Vagina (tissue), 2 donors: ENCODE data around the gene DPYSL3.

Source experiments
- CTCF ChIP-seq, 3 experiments: fragments of 450-650 bp in 2 of 3; fragments of 200-600 bp in 1 of 3; sonication (generic) in 1 of 3; IDR thresholded peaks; one replicate each; pipeline ENCODE4 v1.5.1; 2017 to 2019; ENCODE audit warnings: antibody characterized with exemption in 3 of 3, mild to moderate bottlenecking in 2 of 3, moderate library complexity in 2 of 3
- POLR2A ChIP-seq, 2 donors: fragments of 450-650 bp; IDR thresholded peaks; one replicate each; pipeline ENCODE4 v1.6.1; 2017; ENCODE audit warnings: antibody characterized with exemption in 2 of 2, mild to moderate bottlenecking in 2 of 2, moderate library complexity in 2 of 2
- POLR2AphosphoS5 ChIP-seq, 2 donors: sonication (generic); formaldehyde crosslinking; IDR thresholded peaks; one replicate each; pipeline ENCODE4 v1.9.0; 2017; ENCODE audit warnings: antibody characterized with exemption in 2 of 2, mild to moderate bottlenecking in 2 of 2, low read depth in 1 of 2; ENCODE audit not compliant: insufficient read depth in 1 of 2

DNA sequence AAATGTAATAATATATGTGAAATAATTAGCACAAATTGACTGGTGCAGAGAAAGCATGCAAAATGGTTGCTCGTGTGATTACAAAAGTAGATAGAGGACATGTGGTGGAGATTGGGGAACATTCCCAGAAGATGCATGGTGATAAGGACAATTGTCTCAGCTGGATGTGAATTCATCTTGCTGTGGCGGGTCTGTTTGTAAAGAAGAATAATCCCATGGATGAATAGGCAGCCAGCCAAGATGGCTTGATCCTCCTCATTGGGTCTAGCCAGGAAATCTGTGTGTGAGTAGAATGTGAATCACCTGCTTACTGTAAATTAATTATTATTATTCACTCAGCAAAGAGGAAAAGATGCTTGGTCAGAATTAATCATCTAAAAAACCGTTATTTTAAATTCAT is 12.6 kb upstream of the DPYSL3 start:
- TF ChIP-seq POLR2A (IDR thresholded peaks at IDR 0.05) (no peak), CTCF (IDR thresholded peaks at IDR 0.05) (no peak), POLR2AphosphoS5 (IDR thresholded peaks at IDR 0.05; ENCODE audit: insufficient read depth in 1 of 2, low read depth in 1 of 2) (no peak)
